Coronary artery (tissue), 2 donors: ENCODE data around the gene PTGS1.
"Not testable (repeated sequence)": the region's sequence is repeated elsewhere in the genome, so short reads cannot be mapped to it uniquely, and the experiment has no call there.

Source experiments
- DNase-seq: peaks from one replicate; pipeline ENCODE4 v3.0.0-alpha.2; 2017; ENCODE audit warnings: low spot score
- H3K27ac ChIP-seq, 2 donors: fragments of 200-600 bp; sonication (generic); one replicate each; pipeline ENCODE4 v1.5.1; 2016 to 2019
- H3K4me3 ChIP-seq: fragments of 200-600 bp; sonication (generic); 2 replicates; pipeline ENCODE4 v1.5.1; 2016; ENCODE audit warnings: mild to moderate bottlenecking, moderate library complexity
- CTCF ChIP-seq: fragments of 200-600 bp; sonication (generic); IDR thresholded peaks from one replicate; pipeline ENCODE4 v1.5.1; 2019; ENCODE audit warnings: antibody characterized with exemption

Gene PTGS1

DNA sequence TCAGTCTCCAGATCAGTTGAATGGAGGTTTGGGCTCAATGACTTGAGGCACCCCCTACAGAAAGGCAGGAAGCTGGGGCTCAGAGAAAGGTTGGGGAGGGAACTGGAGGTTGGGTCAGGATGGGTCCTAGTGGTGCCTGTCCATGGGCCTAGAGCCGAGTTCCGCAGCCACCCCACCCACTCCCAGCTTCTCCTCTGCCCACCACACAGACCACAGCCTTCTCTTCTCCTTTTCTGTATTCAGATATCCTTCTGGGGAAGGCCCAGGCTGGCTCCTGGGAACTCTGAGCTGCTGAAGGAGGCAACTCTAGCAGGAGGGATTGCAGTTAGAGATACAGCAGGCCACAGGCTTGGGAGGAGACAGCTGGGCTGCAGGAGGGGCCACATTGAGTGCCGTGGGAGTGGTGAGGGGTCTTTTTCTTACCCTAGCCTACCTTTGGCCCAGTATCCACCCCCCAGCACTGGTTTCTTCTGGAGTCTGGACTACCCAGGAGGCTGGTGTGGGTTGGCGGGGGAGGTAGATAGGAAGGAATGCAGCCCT lies 15.4 kb upstream of the PTGS1 start:
- no peak for DNase-seq
- Histone ChIP-seq H3K27ac (no peak overlapping the region), H3K4me3 (no peak overlapping the region)
- no peak for TF ChIP-seq CTCF

- TF ChIP-seq CTCF, result no peak
- no peak for DNase-seq
- Histone ChIP-seq H3K27ac (no peak overlapping the region), H3K4me3 (no peak overlapping the region)
These were observed 14.2 kb upstream of the PTGS1 start for GRCh38 chr9:122356627-122357026.

DNA sequence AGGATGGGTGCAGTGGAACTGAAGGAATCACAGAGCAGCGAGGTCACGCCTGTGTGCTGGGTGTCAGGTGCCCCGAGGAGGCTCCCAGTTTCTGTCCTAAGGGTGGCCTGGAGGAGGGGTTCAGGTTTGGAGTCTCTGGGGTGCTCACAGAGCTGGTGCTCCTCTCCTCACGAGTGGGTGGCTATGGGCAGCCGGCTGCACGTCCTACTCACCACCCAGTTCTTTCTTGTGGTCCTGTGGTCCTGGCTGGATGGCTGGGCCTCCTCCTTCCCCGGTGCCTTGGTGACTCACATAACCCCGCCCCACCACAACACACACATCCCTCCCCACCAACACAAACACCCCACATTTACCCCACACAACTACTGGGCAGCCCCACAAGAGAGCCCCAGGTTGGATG lies 9.9 kb upstream of the PTGS1 start:
- no peak overlapping the region for H3K4me3 ChIP-seq
- no peak for TF ChIP-seq CTCF
- no peak for DNase-seq
- no peak overlapping the region for H3K27ac ChIP-seq

GRCh38 chr9:122363131-122363530 lies 7.7 kb upstream of the PTGS1 start:
- H3K27ac ChIP-seq, result not testable (repeated sequence)

GRCh38 chr9:122364117-122364782 lies 6.6 kb upstream of the PTGS1 start:
- Histone ChIP-seq H3K27ac (no peak overlapping the region), H3K4me3 (no peak overlapping the region)
- DNase-seq, result no peak
- TF ChIP-seq CTCF, result no peak

More at GRCh38 chr9:122363131-122363530, 7.7 kb upstream of the PTGS1 start:
- not testable (repeated sequence) for H3K4me3 ChIP-seq, DNase-seq

DNA sequence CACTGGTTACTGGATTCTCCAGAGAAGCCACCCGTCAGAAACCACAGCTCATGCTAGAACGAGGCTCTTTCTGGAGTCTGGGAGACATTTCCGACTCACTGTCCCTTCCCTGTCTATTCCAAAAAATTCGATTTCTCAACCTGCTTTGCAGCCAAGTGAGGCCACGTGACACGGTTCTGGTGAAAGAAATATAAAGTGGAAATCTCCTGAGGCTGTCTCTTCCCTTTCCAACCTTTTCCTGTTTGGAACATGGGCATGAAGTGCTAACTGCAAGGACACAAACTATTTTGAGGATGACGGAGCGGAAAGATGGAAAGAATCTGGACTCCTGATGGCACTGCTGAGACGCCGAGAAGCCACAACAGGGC lies 6.1 kb upstream of the PTGS1 start:
- no peak overlapping the region for H3K4me3 ChIP-seq
- peak overlapping the region in 1 of 2 donors; percentile 12 for H3K27ac ChIP-seq
- no peak for TF ChIP-seq CTCF
- DNase-seq, result no peak

- H3K27ac ChIP-seq, result no peak overlapping the region
- no peak for DNase-seq
- no peak for TF ChIP-seq CTCF
- H3K4me3 ChIP-seq, result no peak overlapping the region
These were observed 4.7 kb upstream of the PTGS1 start for GRCh38 chr9:122366074-122366660.
